ENCODE results near the gene SLC44A1. TPM values are rescaled to one million over a fixed set of nuclear protein-coding genes. Genes with fewer than 3 reads are reported as not detected.
A peak's percentile ranks its signal among the peaks of the same experiment; 100 is the strongest.

The SLC44A1 gene
- total RNA-seq, 1 donor from 2014 or later: 90.4 TPM

DNA sequence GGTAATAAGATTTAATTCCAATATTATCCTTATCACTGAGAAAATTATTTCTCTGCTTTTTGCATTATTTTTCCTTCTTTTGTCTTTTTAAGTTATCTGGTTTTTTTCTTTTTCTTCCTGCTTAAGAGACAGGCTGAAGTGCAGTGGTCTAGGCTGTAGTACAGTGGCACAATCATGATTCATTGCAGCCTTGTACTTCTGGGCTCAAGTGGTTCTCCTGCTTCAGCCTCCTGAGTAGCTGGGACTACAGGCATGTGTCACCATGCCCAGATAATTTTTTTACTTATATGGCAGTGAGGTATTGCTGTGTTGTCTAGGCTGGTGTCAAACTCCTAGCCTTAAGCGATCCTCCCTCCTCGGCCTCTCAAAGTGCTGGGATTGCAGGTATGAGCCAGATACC is 93.9 kb downstream of the SLC44A1 start:
- DNase-seq (ENCODE audit: low read depth): no peak

DNA sequence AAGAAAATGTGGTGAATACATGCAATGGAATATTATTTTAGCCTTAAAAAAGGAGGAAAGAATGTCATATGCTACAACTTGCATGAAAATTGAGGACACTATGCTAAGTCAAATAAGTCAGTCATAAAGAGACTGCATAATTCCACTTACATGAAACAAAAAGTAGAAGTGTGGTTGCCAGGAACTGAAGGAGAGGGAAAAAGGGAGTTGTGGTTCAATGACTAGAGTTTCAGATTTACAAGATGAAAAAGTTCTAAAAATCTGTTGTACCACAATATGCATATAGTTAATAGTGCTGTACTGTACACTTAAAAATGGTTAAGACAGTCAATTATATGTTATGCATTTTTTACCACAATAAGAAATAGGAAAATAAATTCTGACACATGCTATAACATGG is 95.4 kb downstream of the SLC44A1 start:
- DNase-seq (ENCODE audit: low read depth): no peak

DNA sequence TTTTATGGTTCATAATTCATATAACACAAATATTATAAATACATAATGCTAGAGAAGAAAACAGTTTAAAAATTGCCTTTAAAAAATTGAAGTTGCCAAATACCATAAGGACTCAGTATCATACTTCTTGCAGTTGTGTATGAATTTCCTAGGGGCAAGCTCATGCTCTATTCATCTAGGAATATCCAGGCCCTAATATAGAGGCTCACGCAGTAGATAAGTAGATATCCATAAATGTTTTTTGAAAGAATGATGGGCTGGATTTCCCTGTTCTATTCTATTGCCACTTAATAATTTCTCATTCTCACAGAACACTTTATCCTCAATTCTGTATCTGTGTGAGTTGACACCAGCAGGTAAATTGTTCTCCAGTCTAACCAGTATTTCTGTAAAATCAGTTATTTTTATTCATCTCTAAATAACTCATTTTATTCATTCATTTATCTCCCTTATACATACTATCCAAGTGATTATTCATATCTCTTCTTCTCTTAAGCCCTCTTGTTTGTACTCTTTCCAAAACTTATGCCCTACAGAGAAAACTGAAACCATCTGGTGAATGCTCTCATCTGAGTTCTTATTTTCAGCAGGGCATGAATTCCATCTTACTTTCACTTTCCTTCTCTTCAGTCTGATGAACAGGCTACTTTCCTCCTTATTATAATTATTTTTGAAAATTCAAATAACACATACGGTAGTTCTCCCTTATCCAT is 97.1 kb downstream of the SLC44A1 start:
- DNase-seq (ENCODE audit: low read depth): peak; percentile 30

DNA sequence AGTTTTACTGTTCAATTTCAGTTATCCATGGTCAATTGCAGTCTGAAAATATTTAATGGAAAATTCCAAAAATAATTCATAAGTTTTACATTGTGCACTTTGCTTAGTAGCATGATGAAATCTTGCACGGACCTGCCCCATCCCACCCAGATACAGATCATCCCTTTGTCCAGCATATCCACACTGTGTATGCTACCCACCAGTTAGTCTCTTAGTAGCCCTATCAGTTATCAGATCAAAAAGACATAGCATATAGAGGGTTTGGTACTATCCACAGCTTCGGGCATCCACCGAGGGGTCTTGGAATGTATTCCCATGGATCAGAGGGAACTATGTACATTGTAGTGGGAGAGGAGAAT is 97.7 kb downstream of the SLC44A1 start:
- DNase-seq (ENCODE audit: low read depth): no peak

DNA sequence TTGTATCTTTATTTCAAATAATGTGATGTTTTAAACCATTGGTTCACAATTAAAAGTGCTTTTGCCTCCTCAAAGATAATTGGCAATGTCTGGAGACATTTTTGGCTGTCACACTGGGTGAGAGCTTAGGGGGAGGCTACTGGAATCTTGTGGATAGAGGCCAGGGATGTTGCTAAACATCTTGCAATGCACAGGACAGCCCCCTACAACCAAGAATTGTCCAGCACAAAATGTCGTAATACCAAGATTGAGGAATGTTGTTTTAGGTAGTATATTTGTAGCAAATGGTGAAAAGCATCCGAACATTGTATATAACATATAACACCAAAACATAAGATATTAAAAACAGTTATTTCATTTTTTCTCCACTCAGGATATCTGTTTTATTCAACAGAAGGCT is 99.8 kb downstream of the SLC44A1 start:
- no peak for DNase-seq (ENCODE audit: low read depth)

DNA sequence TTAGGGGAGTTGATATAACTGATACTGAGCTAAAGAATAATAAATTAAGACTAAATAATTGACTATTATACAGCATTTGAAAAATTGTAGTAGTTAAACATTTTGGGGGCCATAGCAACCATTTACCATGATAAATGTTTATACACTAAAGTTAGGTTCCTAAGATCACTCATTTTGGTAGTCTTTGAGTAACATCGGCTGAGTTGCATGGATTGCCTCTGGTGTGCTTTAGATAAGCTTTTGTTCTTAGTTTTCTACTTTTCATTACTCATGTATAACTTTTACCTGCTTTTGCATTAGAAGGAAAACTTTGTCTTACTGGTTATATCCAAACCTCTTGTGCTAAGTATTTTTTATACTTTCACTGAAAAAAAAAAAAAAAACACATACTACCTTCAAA is 101.2 kb downstream of the SLC44A1 start:
- DNase-seq (ENCODE audit: low read depth): no peak

DNA sequence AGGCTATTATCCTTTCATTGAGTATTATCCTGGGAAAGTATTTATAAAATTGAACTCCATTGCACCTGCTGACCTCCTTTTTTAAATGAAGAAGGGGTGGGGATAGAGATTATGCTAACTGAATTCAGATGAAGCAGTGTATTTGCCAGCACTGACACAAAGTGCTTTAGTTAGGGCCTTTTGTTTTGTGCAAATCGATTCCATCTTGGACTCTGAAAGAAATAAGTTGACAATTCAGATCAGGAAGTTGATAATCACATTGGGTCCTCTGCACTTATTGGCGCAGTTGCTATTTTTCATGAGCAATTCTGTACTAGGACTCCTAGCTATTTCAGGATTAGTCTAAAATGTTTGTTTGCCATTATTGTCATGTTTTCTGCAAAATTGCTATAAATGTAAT is 101.8 kb downstream of the SLC44A1 start:
- no peak for DNase-seq (ENCODE audit: low read depth)

DNA sequence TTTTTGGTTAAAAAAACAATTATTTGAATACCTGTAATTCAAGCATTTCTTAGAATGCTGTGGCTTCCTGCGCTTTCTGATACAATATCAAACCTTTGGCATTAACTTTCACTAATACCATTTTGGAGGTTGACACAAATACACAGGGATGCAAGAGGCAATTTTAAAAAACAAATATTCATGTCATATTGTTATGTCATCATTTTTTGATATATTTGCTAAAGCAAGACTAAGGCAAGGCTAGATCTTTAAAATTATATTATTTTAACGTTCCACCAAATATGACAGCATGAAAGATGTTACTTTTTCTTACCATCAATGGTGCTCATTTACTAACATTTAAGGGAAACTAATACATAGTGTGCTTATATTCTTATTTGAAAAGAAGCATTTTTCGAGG is 110.0 kb downstream of the SLC44A1 start:
- no peak for DNase-seq (ENCODE audit: low read depth)

DNA sequence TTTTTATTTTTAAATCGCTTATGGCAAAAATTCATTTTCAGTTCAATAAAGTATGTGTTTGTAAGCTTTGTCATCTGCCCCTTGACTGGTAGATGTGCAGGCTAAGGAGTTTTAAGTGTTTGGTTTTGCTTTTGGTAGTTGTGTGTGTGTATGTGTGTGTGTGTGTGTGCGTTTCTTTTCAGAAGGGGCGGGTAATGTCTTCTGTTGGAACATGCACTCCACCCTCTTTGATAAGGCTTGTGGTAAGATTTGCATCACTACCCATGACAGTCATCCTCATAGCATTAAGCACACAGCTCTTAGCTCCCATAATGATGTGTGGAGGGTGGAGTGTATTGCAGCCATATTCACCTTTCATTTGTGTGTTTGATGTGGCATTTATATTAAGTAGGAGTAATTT is 111.3 kb downstream of the SLC44A1 start:
- DNase-seq (ENCODE audit: low read depth): peak; percentile 28

DNA sequence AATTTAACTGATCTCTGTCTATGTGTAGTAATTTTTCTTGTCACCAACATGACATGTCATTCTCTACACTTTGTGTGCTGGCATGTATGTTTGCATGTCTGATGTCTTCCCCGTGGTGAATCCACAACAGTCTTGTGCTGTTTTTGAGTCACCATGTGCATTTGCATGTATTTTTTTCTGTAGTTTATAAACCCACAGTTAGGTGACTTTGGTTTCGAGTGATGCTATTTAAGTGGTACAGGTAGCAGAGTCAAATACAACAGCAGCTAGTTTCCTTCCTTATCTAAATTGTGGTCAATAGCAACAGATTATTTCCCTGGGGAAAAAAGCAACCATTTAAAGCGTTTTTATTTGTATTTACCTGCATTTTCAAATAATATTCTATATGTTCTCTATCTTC is 113.5 kb downstream of the SLC44A1 start:
- DNase-seq (ENCODE audit: low read depth): no peak

DNA sequence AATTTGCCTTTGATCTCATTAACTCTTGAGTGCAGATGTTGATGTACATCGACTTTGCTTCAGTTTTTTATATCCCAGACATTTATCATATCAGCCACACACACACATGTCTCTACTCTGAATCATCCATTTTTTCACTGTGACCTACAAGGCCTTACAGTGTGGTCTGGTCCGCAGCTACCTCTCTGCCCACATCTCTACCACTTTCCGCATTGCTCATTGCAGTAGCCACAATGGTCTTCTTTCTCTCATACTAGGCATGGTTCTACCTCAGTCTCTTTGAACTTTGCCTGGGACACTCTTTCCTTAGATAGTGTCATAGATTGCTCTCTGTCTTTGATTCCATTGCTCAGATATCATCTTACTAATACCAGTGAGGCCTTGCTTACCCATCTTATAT is 115.4 kb downstream of the SLC44A1 start:
- DNase-seq (ENCODE audit: low read depth): no peak

DNA sequence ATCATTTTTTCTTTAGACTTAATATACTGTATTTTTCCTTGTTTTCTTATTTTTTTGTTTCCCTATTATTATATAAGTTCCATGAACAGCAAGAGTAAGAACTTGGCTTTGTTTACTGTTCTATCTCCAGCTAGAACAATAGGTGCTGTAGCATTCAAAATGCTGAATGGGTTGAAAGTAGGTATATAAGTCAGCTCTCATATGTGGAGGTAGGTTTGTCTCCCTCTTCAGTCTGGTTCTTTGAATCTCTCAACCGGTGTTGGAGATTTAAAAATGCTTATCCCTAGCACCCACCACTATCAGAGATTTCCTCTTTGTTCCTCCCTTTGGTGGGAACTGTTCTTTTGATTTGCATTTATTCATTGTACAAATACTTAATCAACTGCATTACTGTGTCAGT is 115.9 kb downstream of the SLC44A1 start:
- peak; percentile 9 for DNase-seq (ENCODE audit: low read depth)

DNA sequence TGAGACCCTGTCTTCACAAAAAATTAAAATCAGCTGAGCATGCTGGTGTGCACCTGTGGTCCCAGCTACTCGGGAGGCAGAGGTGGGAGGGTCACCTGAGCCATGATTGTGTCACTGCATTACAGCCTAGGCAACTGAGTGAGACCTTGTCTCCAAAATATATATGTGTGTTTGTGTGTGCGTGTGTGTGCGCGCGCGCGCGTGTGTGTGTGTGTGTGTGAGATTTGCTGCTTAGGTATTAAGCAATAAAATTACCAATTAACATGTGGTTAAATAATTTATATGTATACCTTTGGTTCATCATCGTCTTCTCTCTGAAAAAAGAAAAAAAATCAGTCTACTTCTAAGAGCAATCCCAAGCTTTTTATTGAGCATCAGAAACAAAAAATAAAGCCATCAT is 117.4 kb downstream of the SLC44A1 start:
- DNase-seq (ENCODE audit: low read depth): no peak

DNA sequence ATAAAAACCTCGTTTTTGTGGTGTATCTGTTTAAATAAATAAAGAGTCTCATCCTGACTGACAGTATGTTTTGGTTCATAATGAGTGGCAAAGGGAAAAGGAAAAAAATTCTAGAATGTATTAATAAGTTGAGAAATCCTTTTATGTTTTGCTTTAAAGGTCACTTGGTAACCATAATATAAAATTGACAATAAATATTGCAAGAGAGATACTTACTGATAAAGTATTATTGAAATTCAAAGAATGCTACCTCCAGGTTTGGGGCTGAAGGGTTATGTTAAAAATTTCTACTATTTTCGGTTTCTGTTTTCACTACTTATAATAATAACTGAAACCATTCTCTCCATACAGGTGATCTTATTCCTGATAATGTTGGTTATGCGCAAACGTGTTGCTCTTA is 118.0 kb downstream of the SLC44A1 start:
- no peak for DNase-seq (ENCODE audit: low read depth)

DNA sequence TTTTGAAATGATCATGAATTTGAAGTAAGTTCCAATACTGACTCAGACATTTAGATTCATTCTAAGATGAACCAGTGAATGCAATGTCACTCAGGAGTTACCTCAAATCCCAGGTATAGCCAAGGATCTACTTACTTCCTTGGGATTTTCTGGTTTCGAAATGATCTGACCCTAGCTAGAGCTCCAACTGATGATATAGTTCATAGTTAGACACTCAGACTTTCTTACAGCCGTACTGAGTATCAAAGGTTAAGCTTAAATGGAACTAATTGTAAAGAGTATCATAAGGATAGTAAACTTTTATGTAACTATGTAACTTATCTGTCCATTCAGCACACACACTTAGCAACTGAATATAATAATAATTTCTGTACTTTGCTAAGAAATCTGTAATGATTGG is 119.4 kb downstream of the SLC44A1 start:
- no peak for DNase-seq (ENCODE audit: low read depth)

DNA sequence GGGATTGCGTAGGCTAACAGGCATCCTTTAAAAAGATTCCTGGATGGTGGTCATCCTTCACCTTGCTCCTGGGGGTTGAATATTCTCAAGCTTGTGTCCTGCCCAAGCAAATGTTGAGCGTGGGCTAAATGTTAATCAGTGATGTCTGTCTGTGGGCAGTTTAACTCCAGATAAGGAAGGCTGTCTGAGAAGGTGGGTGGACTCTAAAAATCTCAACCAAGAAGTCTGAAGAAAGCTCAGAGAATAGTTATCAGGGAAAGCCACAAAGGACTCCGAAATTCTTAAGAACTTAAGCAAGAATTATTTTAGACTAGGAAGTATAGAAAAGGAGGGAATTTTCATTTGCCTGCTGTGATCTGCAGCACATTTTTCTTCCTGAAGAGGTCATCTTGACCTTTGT is 125.5 kb downstream of the SLC44A1 start:
- no peak for DNase-seq (ENCODE audit: low read depth)

DNA sequence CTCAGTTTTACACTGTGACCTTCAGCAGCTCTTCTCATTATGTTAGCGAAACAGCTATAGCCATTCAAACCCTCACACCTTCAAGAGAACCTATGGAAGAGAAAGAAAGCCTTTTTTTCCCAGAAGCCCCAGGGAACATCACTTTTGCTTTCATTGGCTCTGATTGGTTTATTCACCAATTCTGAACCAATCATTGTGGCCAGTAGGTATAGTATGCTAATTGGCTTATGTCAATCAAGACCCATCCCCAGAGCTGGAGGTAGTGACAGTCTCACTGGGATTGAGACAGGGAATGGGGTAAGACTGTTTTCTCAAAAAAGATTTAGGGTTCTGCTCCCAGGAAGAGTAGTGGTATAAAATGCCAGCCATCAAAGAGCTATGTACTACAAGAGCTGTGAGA is 129.3 kb downstream of the SLC44A1 start:
- no peak for DNase-seq (ENCODE audit: low read depth)

DNA sequence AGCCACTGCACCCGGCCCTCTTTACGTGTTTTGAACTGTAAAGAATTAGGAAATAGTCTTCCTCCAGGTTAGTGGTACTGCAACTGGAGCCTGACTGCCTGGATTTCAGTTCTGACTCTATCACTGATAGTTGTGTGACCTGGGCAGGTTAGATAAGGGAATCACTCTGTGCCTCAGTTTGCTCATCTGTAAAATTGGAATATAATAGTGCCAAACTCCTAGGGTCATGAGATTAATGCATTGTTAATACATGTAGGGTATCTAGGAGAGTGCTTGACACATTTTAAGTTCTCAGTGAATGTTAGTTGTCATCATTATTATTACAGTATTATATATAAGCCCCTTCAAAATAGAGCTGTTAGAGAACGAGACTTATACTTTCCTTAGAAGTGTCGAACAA is 130.9 kb downstream of the SLC44A1 start:
- no peak for DNase-seq (ENCODE audit: low read depth)

DNA sequence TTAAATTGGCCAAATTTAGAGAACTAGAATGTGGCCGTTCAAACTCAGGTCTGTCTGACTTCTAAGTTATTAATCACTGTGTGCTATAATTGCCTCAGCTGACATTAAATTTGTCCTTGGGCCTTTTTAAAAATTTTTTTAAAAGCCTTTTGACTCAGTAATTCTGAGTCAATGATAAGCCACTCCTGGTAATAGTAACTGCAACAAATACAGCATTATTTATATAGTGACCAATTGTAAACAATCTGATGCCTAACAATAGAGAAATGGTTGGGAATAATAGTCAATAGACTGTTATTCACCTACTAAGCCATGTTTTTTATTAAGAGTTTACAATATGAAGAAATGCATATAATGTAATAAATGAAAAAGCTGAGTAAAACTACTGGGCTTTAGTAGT is 132.4 kb downstream of the SLC44A1 start:
- peak; percentile 21 for DNase-seq (ENCODE audit: low read depth)

DNA sequence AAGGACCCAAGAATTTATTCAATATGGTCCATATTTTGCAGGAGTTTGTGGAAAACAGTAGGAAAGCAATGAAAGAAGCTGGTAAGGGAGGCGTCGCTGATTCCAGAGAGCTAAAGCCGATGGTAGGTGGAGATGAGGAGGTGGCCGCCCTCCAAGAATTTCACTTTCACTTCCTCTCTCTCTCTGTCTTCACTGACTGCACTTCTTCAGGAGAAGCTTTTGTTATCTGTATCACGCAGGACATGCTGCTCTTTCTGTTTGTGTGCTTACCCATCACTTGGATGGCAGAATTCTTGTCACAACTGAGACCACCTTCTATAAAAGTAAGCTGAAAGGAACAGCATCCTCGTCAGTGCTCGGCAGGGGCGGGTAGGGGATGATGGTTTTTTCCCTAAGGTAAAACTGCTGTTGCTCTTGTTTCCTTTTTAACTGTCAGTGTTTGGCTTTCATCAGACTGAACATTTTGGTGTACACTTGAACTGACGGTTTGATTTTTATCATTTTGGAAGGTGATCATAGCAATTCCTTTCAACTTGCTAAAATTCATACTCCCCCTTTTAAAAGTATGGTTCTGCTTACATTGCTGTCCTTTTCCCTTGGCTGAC is 141.0 kb downstream of the SLC44A1 start:
- no peak for DNase-seq (ENCODE audit: low read depth)

DNA sequence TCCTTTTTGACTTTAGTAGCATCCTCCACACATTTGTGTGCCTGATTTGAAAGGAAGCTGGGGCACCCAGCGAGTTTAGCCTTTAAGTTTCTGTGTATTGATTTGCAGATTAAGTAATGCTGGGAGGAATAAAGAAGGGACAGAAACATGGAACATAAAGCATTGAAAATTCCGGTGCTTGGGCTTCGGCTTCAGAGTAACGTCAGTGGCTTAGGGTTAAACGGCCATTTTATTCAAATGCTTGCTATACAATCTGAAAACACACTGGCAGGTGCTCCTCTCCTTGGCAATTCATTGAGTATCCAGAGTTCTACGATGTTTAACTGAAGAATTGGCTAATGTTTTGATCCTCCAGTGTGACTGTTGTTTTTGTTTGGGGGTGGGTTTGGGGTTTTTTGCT is 145.3 kb downstream of the SLC44A1 start:
- no peak for DNase-seq (ENCODE audit: low read depth)

DNA sequence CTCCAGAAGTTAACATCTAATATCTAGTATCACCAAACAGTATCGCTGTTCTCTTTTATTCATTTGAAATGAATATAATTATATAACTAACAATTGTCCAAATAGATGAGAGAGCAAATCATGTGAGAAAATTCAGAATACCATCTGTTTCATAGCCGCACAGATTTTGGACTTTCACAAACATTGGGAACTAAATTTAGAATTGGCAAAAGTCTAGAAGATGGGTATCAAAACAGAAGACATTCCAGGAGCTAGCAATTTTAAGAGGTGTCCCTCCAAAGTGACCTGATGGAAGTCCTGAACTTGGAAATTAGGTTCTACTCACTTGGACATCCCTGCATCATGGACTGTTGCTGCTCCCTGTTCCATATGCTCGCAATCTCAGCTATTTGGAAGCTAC is 146.4 kb downstream of the SLC44A1 start:
- no peak for DNase-seq (ENCODE audit: low read depth)

DNA sequence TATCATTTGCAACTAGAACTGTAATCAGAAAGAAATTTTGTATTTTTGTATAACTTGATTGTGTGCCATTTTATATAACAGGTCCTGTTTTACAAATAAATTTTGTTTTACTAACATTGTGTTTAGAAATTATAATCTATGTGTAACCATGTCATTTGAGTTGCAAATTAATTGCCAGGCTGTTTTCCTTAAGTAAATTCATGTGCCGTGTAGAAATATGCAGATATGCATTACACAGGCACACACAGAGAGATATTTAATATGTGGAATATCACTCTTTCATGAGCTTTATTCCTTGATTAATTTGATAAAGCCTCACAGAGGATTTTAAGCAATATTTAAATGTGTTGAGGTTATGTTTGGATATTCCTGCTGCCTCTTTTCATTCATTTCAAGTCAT is 146.8 kb downstream of the SLC44A1 start:
- DNase-seq (ENCODE audit: low read depth): no peak

DNA sequence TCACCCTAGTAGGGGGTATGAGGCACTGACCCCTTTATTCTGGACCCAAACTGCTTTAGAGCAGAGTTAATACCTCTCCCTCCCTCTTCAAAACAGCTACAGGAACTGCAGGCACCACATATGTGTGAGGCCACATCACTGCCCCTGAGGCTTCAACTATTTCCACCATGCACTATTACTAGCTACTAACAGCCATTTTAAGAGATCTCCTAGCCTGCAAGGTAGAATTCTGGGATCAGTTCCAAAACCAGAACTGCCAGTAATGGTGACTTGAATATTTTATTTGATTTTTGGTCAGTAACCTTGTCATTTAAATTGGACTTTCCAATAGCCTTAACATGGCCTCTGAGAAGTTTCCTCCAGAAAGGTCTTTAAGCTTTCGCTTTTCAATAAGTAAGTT is 148.1 kb downstream of the SLC44A1 start:
- peak; percentile 52 for DNase-seq (ENCODE audit: low read depth)
